OCI-LY7 (cell line): ENCODE results near the gene LDHD. TPM values are rescaled to one million over a fixed set of nuclear protein-coding genes. Genes with fewer than 3 reads are reported as not detected.

Experiments
- BruUV-seq: library from RNA; stranded (reverse); fragments of 400-500 nt; replicated peaks from 2 replicates; lab custom pipeline; 2021; lab: Mats Ljungman, UMichigan
- CTCF ChIA-PET: fragments of 300-600 bp; sonication (Branson Sonifier 250); formaldehyde crosslinking; loops from one replicate; lab custom pipeline; 2022; ENCODE audit warnings: antibody characterized with exemption; ENCODE audit not compliant: unreplicated experiment; lab: Charles Lee
- POLR2A ChIA-PET: fragments of 300-600 bp; sonication (Branson Sonifier 250); formaldehyde crosslinking; loops from one replicate; lab custom pipeline; 2022; ENCODE audit warnings: antibody characterized with exemption; lab: Charles Lee
- DNase-seq: peaks from one replicate; pipeline ENCODE4 v3.0.0-alpha.2; 2015; ENCODE audit warnings: low spot score
- H2AFZ ChIP-seq: fragments of 200-600 bp; sonication (generic), shearing (Covaris generic); 2 replicates; pipeline ENCODE4 v1.6.1; 2014; ENCODE audit warnings: mild to moderate bottlenecking, antibody characterized with exemption, low read length, moderate library complexity
- H3K27ac ChIP-seq: fragments of 200-600 bp; sonication (generic); 2 replicates; pipeline ENCODE4 v1.5.1; 2014; ENCODE audit warnings: mixed run types, low read depth, mild to moderate bottlenecking, moderate library complexity, low read length, inconsistent platforms; ENCODE audit not compliant: poor library complexity, severe bottlenecking
- H3K36me3 ChIP-seq: fragments of 200-600 bp; sonication (generic); 2 replicates; pipeline ENCODE4 v1.6.1; 2014; ENCODE audit warnings: mild to moderate bottlenecking, antibody characterized with exemption, low read length, moderate library complexity, mixed read lengths; ENCODE audit not compliant: insufficient read depth
- H3K4me1 ChIP-seq: fragments of 200-600 bp; sonication (generic); 2 replicates; pipeline ENCODE4 v1.5.1; 2014; ENCODE audit warnings: mild to moderate bottlenecking, low read length; ENCODE audit not compliant: insufficient read depth, poor library complexity, severe bottlenecking
- H3K4me2 ChIP-seq: fragments of 200-600 bp; sonication (generic); 2 replicates; pipeline ENCODE4 v1.6.1; 2014; ENCODE audit warnings: mild to moderate bottlenecking, low read length
- H3K4me3 ChIP-seq: fragments of 200-600 bp; sonication (generic); 2 replicates; pipeline ENCODE4 v1.5.1; 2014; ENCODE audit warnings: mild to moderate bottlenecking, low read depth, low read length; ENCODE audit not compliant: poor library complexity, severe bottlenecking
- H3K79me2 ChIP-seq: fragments of 200-600 bp; sonication (generic); 2 replicates; pipeline ENCODE4 v1.6.1; 2016; ENCODE audit warnings: low read depth, mild to moderate bottlenecking, low read length, moderate library complexity, mixed read lengths; ENCODE audit not compliant: insufficient read depth
- H3K9me2 ChIP-seq: fragments of 200-600 bp; sonication (generic); 2 replicates; pipeline ENCODE4 v1.6.1; 2016; ENCODE audit warnings: mild to moderate bottlenecking, low read length, mixed read lengths; ENCODE audit not compliant: insufficient read depth
- H3K9me3 ChIP-seq: fragments of 200-600 bp; sonication (generic); 2 replicates; pipeline ENCODE4 v1.6.1; 2014; ENCODE audit warnings: mild to moderate bottlenecking, mixed run types, low read length, mixed read lengths
- H4K20me1 ChIP-seq: fragments of 200-600 bp; sonication (generic); 2 replicates; pipeline ENCODE4 v1.6.1; 2014; ENCODE audit warnings: mild to moderate bottlenecking, antibody characterized with exemption, low read length, moderate library complexity, mixed read lengths; ENCODE audit not compliant: insufficient read depth
- EZH2phosphoT487 ChIP-seq: fragments of 200-600 bp; sonication (generic); IDR thresholded peaks from 2 replicates; pipeline ENCODE4 v1.6.1; 2018; ENCODE audit warnings: low read depth, borderline replicate concordance, mild to moderate bottlenecking, mixed run types, antibody characterized with exemption, low read length, moderate library complexity, mixed read lengths
- intact Hi-C: fragments of 100-400 bp; cut with micrococcal nuclease; formaldehyde crosslinking; loops from one replicate; pipeline ENCODE4 v1.10.0; 2022; ENCODE audit not compliant: unreplicated experiment
- total RNA-seq, 2 experiments: library from RNA; depleted of rRNA in 1 of 2; stranded (reverse); fragments of >200 nt in 1 of 2; shearing (Covaris generic) in 1 of 2; gene quantifications; 2 replicates each; pipeline ENCODE4 v1.2.3, GENCODE V29; 2014 to 2022
- TF ChIP-seq, protein P1 (sequence below): fragments of 200-600 bp; sonication (generic); conservative IDR thresholded peaks from 2 replicates; pipeline ENCODE4 v1.5.1; 2014; ENCODE audit warnings: mild to moderate bottlenecking, antibody characterized with exemption, low read length, moderate library complexity, mixed read lengths

LDHD gene
- total RNA-seq, 2 experiments from 2014 or later = 0.09 to 0.48 TPM

DNA sequence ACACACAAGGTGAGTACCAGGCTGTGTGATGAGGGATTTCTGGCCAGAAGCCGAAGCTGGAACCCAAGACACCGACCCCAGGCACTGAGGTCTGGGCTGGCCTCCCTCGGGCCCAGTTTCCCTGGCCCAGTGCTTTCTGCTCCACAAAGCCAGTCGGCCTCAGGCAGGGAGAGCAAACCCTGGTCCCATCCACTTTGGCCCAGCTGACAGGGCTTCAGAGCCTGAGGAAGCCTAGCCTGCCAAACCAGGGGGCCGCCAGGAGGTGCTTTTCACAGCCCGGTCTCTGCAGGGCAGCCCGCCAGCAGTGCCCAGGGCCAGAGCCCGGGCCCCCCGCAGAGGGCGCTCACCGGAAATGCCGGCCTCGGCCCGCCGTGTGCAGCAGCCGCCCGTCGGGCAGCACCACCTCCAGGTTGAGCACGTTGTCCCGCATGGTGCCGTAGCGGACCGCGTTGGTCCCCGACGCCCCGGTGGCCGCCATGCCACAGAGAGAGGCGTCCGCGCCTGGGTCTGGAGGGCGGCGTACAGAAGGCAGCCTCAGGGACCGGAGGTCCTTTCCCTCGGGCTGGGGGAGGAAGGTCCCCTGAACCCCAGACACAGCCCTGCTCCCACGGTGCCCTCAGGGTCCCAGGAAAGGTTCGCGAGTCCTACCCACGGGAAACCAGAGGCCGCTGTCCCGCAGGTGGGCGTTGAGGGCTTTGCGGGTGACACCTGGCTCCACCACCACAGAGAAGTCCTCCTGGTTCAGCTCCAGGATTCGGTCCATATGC lies 2.2 kb downstream of the LDHD start:
- H3K4me3 ChIP-seq = no peak overlapping the region
- no peaks in the 10 kb centered on the region for H3K36me3 ChIP-seq
- DNase-seq = no peak
- H2AFZ ChIP-seq = no peak overlapping the region
- H3K27ac ChIP-seq = no peak overlapping the region
- H3K79me2 ChIP-seq = no peaks in the 10 kb centered on the region
- ChIA-PET POLR2A (no interaction called here), CTCF (no interaction called here)
- peaks cover 26% of the 10 kb centered on the region for H3K4me1 ChIP-seq
- no peaks in the 10 kb centered on the region for H4K20me1 ChIP-seq
- TF ChIP-seq, protein P1, sequence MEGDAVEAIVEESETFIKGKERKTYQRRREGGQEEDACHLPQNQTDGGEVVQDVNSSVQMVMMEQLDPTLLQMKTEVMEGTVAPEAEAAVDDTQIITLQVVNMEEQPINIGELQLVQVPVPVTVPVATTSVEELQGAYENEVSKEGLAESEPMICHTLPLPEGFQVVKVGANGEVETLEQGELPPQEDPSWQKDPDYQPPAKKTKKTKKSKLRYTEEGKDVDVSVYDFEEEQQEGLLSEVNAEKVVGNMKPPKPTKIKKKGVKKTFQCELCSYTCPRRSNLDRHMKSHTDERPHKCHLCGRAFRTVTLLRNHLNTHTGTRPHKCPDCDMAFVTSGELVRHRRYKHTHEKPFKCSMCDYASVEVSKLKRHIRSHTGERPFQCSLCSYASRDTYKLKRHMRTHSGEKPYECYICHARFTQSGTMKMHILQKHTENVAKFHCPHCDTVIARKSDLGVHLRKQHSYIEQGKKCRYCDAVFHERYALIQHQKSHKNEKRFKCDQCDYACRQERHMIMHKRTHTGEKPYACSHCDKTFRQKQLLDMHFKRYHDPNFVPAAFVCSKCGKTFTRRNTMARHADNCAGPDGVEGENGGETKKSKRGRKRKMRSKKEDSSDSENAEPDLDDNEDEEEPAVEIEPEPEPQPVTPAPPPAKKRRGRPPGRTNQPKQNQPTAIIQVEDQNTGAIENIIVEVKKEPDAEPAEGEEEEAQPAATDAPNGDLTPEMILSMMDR = no peak
- no peak for TF ChIP-seq EZH2phosphoT487
- H3K4me2 ChIP-seq = no peak overlapping the region
- H3K9me3 ChIP-seq = no peaks in the 10 kb centered on the region
- no peaks in the 10 kb centered on the region for H3K9me2 ChIP-seq
- BruUV-seq = no TSS peak
- intact Hi-C loops = no loop called here

DNA sequence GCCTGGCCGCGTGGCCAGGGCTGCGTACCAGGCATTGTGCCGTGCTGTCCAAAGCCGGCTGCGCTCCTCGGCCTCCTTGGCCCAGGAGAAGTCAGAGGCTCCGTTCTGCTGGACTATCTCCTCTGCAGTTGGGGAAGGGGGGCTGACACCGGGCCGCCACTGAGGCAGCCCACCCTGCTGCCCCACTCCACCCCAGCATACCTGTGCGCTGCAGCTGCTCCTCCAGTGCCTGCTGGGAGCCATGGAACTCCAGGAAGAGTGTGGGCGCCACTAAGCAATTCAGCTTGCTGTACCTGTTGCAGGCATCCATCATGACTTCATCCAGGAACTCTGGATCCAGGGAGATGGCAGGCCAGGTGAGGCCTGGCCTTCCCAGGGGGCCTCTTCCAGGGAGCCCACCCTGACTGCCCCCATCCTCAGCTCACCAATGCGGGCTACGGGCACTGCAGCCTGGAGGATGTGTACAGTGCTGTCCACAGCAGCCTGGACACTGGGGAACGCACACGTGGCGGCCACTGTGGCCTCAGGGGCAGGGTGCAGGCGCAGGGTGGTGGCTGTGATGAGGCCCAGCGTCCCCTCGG lies 2.9 kb downstream of the LDHD start:
- no peaks in the 10 kb centered on the region for H3K9me2 ChIP-seq
- TF ChIP-seq, protein P1 = no peak
- TF ChIP-seq EZH2phosphoT487 = no peak
- no TSS peak for BruUV-seq
- no peak overlapping the region for H3K27ac ChIP-seq
- H3K4me2 ChIP-seq = no peak overlapping the region
- intact Hi-C loops = no loop called here
- no peaks in the 10 kb centered on the region for H3K79me2 ChIP-seq
- ChIA-PET POLR2A (interaction anchor here (1.1 kb wide), 1 partner anchor 117 kb away, joined by 6 read pairs; no protein-coding TSS in a partner anchor), CTCF (no interaction called here)
- no peak overlapping the region for H3K4me3 ChIP-seq
- no peak for DNase-seq
- peaks cover 33% of the 10 kb centered on the region for H3K4me1 ChIP-seq
- H3K9me3 ChIP-seq = no peaks in the 10 kb centered on the region
- no peaks in the 10 kb centered on the region for H3K36me3 ChIP-seq
- H2AFZ ChIP-seq = no peak overlapping the region
- H4K20me1 ChIP-seq = no peaks in the 10 kb centered on the region
